HG02970 (cell line): ENCODE data around the gene CA11.
"Not testable (repeated sequence)": the region's sequence is repeated elsewhere in the genome, so short reads cannot be mapped to it uniquely, and the experiment has no call there.

Experiments
- ATAC-seq: cut with Tn5 transposase; IDR thresholded peaks from one replicate; pipeline ENCODE4 v1.9.1; 2021; ENCODE audit warnings: mild to moderate bottlenecking, moderate library complexity, moderate number of reproducible peaks; ENCODE audit not compliant: unreplicated experiment, low FRiP score

Gene CA11

GRCh38 chr19:48670699-48671445, 24.9 kb upstream of the CA11 start:
- ATAC-seq: no peak

GRCh38 chr19:48669903-48670668, 24.1 kb upstream of the CA11 start:
- no peak for ATAC-seq

GRCh38 chr19:48668761-48669160, 22.8 kb upstream of the CA11 start:
- ATAC-seq: no peak

GRCh38 chr19:48668332-48668731, 22.3 kb upstream of the CA11 start:
- no peak for ATAC-seq

GRCh38 chr19:48665786-48666185, 19.8 kb upstream of the CA11 start:
- no peak for ATAC-seq

GRCh38 chr19:48664476-48664875, 18.5 kb upstream of the CA11 start:
- no peak for ATAC-seq

- ATAC-seq: no peak
Measured at GRCh38 chr19:48663667-48664066, 17.7 kb upstream of the CA11 start.

- no peak for ATAC-seq
Measured at GRCh38 chr19:48661711-48662090, 15.7 kb upstream of the CA11 start.

- ATAC-seq: peak; percentile 83
Measured at GRCh38 chr19:48660852-48661710, 15.1 kb upstream of the CA11 start.

- ATAC-seq: no peak
Measured at GRCh38 chr19:48659768-48660167, 13.8 kb upstream of the CA11 start.

- no peak for ATAC-seq
Measured at GRCh38 chr19:48658483-48658882, 12.5 kb upstream of the CA11 start.

GRCh38 chr19:48657828-48658227, 11.8 kb upstream of the CA11 start:
- not testable (repeated sequence) for ATAC-seq

- ATAC-seq: no peak
Measured at GRCh38 chr19:48656840-48657474, 11.0 kb upstream of the CA11 start.

- no peak for ATAC-seq
Measured at GRCh38 chr19:48654299-48655059, 8.5 kb upstream of the CA11 start.

- ATAC-seq: no peak
Measured at GRCh38 chr19:48651683-48652048, 5.7 kb upstream of the CA11 start.

- no peak for ATAC-seq
Measured at GRCh38 chr19:48650974-48651682, 5.1 kb upstream of the CA11 start.

GRCh38 chr19:48648134-48648533, 2.1 kb upstream of the CA11 start:
- ATAC-seq: no peak

- ATAC-seq: no peak
Measured at GRCh38 chr19:48646722-48647216, 782 bp upstream of the CA11 start.

GRCh38 chr19:48645620-48646000, 377 bp downstream of the CA11 start:
- ATAC-seq: no peak
